Fibroblast of gingiva (primary cell): ENCODE data around the gene MMP21.

Experiments used
- DNase-seq: peaks from one replicate; pipeline ENCODE4 v3.0.0-alpha.2; 2011; ENCODE audit warnings: low read depth

Gene MMP21

DNA sequence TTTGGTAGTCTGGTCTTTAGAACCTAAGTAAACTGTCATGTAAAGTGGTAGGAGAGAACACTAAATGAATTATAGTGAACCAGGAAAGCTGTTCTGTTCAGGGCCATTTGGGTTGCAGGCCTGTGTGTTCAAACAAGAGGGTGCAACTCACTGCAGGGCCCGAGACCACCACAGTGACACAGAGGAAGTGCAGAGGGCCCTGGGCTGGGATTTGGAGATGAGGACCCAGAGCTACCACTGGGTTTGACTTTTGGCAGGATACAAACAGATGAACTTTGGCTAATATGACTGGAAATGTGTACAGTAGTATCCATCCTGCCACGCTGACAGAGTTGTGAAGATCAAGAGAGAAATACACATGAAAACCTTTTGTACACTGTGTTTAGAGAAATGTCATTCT lies 9.8 kb downstream of the MMP21 start:
- no peak for DNase-seq

DNA sequence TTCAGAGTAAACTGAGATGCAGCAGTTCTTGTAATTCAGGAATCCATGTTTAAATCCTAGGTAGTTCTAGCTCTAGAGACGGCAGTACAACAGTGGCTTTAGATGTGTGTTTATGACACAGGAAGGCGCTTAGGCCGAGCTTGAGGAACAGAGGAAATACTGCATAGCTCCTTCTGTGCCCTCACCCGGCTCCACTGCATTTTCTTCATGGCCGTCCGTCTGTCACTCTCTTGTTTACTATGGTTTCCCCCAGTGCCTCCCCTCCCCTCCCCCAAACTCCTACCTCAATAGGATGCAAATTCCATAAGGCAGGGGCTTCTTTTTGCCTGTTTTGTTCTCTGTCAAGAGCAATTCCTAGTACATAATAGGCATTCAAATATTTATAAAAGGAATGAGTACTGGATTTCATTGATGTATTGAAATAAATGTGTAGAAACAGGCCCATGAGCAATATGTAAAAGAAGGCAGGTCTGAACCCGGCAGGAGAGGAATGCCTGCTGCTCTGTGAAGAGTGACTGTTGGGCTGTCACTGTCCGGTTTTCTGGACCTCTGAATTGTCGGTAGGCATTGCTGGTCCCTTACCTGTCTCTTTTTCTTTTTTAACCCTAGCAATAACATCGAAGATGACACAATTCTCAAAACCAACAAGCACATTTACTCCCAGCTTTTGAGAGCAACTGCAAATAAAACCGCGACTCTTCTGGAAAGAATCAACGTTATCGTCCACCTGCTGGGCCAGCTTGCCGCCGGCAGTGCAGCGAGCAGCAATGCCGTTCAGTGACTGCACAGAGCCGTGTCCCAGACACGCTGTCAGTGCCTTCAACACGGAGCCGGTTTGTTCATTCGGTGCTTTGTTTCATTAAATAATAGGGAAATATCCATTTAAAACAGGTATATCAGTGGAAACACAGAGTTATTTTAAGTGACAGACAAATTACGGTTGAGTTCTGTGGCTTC lies 12.7 kb downstream of the MMP21 start:
- no peak for DNase-seq

DNA sequence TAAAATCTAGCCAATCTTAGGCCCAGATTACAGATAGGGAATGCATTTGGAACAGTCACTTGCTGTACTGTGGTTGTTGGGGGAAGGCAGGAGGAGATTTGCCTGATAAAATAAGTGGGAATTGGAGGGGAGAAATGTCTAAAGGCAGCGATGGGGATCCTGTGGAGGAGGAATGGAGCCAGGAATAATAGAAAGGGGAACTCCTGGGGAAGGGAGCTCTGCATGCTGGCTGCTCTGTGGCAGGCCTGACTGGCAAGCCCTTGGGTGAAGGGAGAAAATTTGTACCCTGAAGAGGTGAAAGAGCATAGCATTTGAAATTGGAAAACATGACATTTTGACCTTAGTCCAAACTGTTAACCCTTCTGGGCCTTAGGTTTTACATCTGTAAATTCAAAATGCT lies 13.7 kb downstream of the MMP21 start:
- no peak for DNase-seq

DNA sequence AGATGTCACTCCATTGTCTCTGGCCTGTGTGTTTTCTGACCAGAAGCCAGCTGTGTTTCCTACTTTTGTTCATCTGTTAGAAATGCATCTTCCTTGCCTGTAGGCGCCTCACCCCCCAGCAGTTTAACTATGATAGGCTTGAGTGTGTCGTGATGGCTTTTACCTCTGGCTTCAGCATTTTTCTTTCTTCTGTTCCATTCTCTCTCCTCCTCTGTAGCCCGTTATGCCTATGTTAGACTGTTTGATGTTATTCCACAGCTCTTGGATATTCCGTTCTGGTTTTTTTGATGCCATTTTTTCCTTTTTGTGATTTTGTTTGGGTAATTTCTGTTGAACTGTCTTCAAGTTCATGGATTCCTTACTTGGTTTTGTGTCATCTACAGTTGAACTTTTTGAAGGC lies 17.9 kb downstream of the MMP21 start:
- DNase-seq: no peak

DNA sequence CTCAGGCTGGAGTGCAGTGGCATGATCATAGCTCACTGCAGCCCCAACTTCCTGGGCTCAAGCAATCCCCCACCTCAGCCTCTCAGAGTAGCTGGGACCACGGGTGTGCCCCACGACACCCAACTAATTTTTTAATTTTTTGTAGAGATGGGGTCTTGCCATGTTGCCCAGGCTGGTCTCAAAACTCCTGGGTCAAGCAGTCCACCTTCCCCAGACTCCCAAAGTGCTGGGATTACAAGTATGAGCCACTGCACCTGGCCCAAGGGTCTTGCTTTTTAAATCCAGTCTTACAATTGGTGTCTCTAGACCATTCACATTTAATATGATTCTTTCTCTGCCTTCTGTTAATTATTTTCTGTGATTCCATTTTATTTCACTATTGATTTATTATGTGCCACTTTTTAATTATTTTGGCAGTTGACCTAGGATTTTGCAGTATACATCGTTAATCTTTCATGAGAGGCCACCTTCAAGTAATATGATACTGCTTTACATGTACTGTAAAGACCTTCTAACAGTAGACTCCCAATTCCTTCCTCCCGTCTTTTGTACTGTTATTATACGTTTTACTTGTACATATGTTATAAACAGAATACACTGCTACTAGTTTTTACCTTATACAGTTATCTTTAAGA lies 18.7 kb downstream of the MMP21 start:
- no peak for DNase-seq

DNA sequence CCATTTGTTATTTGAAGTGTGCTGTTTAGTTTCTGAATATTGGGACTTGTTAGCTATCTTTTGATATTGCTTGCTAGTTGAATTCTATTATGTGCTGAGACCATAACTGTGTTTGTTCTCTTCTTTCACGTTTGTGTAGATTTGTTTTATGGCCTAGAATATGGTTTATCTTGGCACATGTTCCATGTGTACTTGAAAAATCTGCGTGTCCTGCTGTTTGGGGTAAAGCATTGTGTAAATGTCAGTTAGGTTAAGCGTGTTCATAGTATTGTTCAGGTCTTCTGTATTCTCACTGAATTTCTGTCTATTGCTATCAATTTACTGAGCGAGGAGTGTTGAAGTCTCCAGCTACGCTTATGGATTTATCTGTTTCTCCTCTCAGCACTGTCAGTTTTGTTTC lies 19.4 kb downstream of the MMP21 start:
- no peak for DNase-seq

DNA sequence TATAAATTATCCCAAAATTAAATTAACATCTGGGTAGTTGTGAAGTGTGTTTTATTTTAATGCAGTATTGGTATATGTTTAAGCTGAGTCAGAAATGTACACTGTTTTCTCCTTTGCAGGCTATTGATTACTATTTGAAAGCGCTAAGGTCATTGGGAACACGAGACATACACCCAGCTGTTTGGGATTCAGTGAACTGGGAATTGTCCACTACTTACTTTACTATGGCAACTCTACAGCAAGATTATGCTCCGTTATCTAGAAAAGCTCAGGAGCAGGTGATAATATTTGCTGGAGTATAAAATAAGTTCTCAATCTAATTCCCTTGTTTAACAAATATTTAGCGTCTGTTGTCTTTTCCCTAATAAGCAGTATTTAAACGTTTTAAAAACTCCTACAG lies 28.2 kb downstream of the MMP21 start:
- DNase-seq: no peak

DNA sequence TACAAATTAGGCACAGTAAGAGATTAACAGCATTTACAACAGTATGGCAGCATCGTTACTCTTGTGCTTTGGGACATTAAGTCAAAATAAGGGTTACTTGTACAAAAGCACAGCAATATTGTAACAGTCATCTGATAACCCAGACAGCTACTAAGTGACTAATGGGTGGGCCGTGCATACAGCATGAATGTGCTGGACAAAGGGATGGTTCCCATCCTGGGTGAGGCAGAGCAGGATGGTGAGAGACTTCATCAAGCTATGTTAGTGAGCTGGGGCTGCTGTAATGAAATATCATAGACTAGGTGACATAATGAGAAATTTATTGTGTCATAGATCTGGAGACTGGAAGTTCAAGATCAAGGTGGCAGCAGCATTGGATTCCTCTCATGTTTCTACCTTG lies 30.7 kb downstream of the MMP21 start:
- DNase-seq: no peak

DNA sequence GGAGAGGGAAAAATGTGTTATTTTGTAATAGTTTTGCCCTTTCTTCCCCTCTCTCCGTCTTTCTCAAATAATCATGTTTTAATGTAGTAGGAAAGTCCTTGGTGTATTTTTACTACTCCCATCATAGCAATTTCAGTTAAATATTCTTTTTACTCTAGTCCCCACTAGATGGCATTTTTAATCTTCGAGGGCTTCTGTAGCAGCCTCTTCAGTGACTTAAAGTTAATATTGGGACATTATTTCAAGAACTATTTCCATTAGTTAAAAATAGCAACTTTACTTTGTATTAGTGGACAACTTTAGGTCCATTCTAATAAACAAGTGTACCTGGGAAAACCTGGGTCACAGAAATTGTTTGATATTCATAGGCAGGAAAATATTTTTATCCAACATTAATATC lies 33.2 kb downstream of the MMP21 start:
- DNase-seq: no peak

DNA sequence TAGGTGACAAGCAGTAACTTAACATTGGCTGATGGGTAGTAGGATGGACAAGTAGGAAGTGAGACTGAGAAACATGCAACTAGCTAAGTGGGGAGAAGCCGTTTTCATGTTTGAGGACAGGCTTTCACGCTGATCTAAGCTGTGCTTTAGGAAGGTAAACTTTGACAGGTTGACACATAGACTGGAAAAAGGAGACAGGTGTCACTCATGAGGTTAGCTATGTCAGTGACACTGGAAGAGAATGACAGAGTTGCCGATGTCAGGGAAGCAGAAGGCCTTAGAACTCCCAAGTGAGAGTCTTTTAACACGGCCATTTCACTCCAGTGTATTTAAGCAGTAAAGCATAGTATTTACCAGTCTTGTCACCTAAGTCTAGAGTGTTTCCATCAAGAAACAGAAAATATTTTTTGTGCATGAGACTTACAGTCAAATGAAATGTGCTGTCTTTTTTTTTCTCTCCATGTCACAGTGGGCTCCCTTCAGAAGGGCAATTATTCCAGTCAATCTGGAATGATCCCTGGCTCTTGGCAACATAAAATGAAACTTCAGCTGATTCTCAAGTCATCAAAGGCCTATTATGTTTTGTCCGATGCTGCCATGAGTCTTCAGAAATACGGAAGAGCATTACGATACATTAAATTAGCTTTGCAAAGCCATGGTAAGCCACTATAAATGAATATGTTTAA lies 35.5 kb downstream of the MMP21 start:
- DNase-seq: no peak

DNA sequence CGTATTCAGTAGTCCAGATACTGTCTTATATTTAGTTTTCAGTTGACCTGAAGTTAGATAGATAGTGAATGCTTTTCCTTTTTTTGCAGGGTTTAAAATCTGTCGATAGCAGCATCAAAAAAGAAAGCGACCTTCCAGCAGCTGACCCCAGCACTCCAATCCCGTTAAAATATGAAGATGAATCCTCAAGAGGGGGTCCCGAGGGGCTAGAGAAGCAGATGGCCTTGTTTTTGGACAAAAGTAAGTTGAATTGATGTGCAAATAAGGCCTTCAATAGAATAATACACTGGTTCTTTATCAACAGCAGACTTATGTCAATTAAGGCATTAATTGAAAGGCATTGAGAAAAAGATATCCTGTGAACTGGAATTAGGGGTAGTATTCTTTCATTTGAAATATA lies 37.4 kb downstream of the MMP21 start:
- no peak for DNase-seq

DNA sequence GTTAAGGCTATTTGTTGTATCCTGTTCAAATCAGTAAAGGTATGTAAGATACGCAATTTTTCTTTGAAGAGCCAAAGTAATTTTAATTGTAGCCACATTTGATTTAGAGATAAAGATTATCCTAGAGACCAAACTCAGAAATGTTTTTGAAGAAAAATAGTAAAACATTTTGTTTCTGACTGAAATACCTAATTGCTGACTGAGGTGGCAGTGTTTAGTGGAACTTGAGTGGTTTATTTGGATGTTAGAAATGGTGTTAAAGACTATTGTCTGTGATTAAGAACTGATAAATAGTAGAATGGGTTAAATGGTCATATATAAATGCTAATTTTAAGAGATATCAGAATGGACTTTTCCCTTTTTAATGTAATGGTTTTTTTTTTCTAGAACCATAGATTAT lies 40.8 kb downstream of the MMP21 start:
- no peak for DNase-seq

DNA sequence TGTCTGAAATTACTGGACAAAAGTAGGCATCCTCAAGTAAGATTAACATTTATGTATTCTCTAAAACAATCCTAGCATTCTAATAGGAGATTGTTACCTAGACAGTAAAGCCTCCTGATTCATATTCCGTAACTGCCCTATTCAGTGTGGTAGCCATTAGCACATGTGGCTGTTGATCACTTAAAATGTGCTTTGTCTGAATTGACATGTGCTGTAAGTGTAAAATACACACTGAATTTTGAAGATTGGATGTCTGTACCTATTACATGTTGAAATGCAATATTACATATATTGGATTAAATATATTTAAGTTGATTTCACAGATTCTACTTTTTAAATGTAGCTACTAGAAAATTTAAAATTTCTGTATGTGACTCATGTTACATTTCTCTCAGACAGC lies 41.5 kb downstream of the MMP21 start:
- no peak for DNase-seq

DNA sequence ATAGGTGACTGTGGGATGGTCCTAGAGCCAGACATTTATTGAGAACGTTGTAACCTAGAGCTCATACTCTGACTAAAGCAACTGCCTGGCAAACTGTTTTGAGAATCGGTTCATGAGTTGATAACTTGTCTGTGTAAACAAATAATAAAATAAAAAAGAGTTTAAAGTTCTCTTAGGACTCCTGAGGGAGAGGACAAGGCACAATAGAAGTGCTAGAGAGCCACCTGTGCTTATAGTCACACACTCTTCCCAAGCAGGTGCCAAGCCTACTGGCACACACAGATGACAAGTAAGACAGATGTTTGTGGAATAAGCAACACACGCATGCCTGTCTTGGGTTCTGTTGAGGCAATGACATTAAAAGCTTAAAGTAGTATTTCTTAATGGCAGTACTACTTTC lies 48.2 kb downstream of the MMP21 start:
- DNase-seq: no peak

DNA sequence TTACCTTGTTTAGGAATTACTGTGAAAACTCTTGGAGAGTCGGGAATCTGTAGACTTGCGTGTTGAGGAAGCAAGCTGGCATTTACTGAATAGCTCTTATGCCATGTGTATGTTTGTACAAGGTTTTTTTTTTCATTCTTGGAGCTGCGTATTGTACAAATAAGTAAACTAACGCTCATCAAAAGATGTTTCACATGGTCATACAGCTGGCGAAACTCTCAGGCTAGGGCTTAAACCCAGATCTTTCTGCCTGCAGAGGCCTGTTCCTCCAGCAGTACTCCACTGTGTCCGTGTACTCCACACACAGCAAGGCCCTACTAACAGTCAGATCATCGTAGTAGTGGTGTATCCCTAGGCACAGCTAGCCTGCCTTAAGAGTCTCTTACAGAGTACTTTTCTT lies 48.7 kb downstream of the MMP21 start:
- no peak for DNase-seq

DNA sequence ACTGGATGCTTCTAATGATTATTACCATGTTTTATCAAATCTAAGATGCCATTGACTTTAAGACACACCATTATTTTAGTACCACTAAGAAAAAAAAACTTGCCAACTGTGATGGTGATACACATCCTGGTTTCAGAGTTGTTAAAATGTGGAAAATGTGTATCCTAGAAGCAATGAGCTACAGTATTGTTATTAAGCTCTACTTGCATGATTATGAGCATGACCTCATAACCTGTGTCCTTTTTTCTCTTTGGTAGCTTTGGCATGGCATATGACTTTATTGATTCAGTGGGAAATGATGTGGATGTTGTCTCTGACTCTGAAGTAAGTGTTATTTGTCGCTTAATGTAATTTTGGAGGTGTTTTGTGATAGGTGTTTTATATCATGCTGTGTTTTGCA lies 52.8 kb downstream of the MMP21 start:
- no peak for DNase-seq

DNA sequence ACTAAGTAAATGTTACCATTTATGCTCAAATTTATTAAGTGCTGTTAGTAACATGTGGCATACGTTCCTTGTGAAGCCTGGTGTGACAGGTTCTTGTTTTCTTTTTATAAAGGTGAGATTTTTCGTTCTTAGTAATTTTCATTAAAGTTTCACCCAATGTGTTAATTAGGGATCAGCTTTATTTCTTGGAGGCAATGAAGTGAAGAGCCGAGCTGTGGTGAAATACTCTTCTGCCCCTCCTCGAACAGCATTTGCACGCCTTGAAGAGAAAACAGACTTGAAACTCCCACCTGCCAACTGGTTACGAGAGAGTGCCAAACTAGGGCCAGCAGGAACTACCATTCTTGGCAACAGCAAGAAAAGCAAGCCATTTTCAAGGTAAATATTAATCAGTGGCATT lies 54.6 kb downstream of the MMP21 start:
- no peak for DNase-seq

DNA sequence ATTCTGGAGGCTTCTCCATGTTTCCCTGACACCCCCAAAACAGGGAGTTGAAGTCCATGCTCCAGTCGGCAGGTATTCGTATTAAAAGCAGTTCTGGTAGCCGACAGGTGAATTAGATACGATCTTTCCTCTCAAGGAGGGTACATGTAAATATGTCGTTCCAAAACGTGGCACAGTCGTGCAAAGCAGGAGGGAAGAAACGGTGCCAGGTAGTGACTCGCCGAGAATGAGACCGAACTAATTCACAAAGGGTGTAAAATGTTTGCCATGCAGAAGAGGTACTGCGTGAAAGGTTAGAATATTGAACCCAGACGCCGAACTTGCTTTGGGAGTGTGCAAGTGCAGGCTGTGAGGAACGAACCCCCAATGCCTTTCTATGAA lies 55.6 kb downstream of the MMP21 start:
- DNase-seq: peak; percentile 5

DNA sequence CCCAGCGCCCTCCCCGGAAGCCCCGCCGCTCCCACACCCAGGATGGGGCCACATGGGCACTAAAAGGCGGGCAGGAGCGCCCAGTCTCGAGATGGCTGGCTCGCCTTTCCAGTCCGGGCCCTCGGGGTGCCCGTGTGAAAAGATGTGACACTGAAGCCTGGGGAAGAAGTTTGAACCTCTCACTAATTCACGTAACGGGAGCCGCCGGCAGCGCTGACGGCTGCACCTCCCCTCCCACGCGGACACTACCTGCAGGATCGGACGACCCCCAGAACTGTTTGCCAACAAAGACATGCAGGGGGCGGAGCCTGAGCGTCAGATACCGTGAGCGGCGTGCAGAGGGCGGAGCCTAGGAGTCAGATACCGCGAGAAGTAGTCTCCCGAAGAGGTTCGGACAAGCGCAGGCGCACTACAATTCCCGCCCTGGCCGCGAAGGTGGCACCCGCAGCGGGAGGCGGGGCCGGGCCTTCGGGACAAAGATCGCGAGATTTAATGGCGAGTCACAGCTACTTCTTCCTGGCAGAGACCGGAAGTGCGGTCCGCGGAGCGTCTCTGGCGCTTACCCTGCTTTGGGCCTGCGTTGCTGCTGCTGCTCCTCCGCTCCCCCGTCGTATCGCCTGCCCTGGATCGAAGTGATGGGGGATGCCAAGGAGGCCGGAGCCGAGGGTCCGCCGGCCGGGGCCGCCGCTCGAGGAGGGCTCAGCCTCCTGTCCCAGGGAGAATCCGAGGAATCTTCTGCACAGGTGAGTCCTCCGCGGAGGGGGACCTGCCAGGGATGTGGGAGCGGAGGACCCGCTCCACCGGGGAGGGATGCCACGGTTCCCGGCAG lies 56.2 kb downstream of the MMP21 start, which contains the start of gene EDRF1:
Gene EDRF1 (plus strand): TSS at position 537 of the 829 bp plus-strand sequence. CDS start 99 bp downstream, at position 636.
- peak; percentile 98 for DNase-seq
